Measurements from ENCODE around the gene TNKS1BP1.

TNKS1BP1 gene

DNA sequence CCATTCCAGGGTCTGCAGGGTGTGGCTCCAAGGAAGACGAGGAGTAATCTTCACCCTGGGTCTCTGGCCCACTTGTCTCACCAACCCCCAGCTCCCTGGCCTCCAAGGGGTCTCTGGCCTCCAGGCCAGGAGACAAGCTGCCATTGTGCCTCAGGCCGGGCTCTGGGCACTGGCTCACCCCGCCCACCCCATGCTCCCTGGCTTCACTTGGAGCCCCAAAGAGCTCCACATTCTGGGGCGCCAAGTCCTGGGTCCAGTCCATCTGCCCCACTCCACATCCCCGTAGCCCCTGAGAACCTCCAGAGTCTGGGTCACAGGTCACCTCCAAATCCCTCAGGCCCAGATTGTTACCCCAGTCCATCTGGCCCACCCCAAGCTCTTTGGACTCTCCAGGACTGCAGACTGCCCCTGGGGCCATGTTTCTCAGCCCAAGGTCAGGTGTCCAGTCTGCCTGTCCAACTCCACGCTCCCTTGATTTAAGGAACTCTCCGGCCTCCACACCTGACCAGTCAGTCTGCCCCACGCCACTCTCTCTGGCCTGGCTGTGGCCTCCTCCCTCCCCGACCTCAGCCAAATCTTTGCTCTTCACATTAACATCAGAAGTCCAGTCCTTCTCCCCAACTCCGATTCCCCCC, 16.2 kb downstream of the TNKS1BP1 start:
- Histone ChIP-seq H3K27me3 (ENCODE audit: insufficient read depth, low read length, poor library complexity) (no peaks in the 10 kb centered on the region), H3K4me1 (ENCODE audit: insufficient read depth, low read length) (peaks cover 17% of the 10 kb centered on the region), H3K9me3 (ENCODE audit: insufficient read depth, low read length, severe bottlenecking) (no peaks in the 10 kb centered on the region), H3K4me2 (ENCODE audit: insufficient read depth, low read length) (no peak overlapping the region), H3K9ac (ENCODE audit: low read depth, low read length) (no peak overlapping the region), H2AFZ (ENCODE audit: low read depth, low read length) (no peak overlapping the region), H4K20me1 (ENCODE audit: insufficient read depth, low read length) (no peaks in the 10 kb centered on the region; the same call in 1 of the 2 replicates), H3K27ac (ENCODE audit: low read length) (no peak overlapping the region), H3K36me3 (ENCODE audit: insufficient read depth, low read length) (peaks cover 22% of the 10 kb centered on the region), H3K4me3 (ENCODE audit: low read depth in 1 of 2, low read length in 2 of 2) (no peak overlapping the region), H3K79me2 (ENCODE audit: insufficient read depth, low read length) (no peaks in the 10 kb centered on the region)
- no peak for TF ChIP-seq EZH2 (IDR thresholded peaks at IDR 0.05; ENCODE audit: borderline replicate concordance, low read depth, low read length, severe bottlenecking)
- TF ChIP-seq, protein P1, sequence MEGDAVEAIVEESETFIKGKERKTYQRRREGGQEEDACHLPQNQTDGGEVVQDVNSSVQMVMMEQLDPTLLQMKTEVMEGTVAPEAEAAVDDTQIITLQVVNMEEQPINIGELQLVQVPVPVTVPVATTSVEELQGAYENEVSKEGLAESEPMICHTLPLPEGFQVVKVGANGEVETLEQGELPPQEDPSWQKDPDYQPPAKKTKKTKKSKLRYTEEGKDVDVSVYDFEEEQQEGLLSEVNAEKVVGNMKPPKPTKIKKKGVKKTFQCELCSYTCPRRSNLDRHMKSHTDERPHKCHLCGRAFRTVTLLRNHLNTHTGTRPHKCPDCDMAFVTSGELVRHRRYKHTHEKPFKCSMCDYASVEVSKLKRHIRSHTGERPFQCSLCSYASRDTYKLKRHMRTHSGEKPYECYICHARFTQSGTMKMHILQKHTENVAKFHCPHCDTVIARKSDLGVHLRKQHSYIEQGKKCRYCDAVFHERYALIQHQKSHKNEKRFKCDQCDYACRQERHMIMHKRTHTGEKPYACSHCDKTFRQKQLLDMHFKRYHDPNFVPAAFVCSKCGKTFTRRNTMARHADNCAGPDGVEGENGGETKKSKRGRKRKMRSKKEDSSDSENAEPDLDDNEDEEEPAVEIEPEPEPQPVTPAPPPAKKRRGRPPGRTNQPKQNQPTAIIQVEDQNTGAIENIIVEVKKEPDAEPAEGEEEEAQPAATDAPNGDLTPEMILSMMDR (IDR thresholded peaks at IDR 0.05; ENCODE audit: borderline replicate concordance, extremely low read depth, low read length, poor library complexity, severe bottlenecking) = no peak
- ATAC-seq (ENCODE audit: insufficient read depth, low read depth) (no peak), DNase-seq (no peak)

DNA sequence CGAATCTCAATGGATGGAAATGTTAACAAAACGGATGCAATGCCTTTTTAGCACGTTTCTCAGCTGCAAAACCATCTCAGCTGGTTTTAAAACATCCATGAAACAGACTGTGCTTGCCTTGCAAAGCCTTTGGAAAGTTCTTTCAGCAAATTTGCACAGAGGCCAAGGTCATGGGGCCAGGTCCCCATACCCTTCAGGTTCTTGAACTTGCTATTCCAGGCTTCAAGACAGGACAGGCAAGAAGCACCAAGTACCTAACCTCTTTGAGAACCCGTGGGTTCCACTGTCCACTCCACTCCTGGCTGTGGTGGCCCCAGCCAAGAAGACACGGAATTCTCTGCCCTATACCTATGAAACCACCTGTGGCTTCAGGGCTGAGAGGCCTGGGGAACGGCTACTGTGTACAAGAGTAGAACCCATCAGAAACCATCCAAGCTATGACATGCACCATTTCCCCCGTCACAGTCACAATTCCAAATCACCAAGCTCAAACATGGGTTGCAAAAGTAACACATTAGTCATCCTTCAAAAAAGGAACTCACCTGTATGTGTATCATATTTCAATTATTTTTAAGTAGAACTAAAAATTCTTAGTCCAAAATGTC, 17.0 kb downstream of the TNKS1BP1 start:
- peaks cover 20% of the 10 kb centered on the region for H3K36me3 ChIP-seq (ENCODE audit: insufficient read depth, low read length)

DNA sequence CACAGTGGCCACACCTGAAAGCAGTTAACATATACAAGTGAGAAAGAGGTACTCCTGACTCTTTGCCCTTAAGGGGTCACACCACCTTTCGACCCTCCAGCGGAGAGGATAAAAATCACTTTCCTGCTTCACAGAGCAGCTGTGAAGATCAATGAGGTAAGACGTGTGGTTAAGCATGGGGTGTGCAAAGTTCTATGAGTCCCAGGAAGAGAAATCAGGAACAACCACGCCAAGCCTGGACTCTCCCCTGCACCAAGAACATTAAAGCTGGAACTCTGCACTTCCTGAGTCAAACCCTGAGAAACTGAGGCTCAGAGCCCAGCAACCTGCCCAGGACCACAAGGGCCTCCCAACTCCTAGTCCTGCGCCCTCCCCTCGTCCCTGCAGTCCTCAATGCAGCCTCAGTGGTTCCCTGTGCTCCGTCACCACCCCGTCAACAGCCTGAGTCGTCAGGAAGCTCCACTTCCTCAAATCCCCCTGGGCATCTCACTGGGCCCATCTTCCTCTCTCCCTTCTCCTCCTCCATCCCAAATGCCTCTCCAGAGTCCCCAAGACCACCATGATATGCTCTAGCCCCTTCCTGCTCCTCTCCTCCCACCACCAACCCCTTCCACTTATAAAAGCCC, 17.7 kb downstream of the TNKS1BP1 start:
- ATAC-seq (ENCODE audit: insufficient read depth, low read depth) = no peak

More for the DNA sequence above, 17.0 kb downstream of the TNKS1BP1 start:
- TF ChIP-seq EZH2 (IDR thresholded peaks at IDR 0.05; ENCODE audit: borderline replicate concordance, low read depth, low read length, severe bottlenecking) = no peak
- TF ChIP-seq, protein P1 (IDR thresholded peaks at IDR 0.05; ENCODE audit: borderline replicate concordance, extremely low read depth, low read length, poor library complexity, severe bottlenecking) = no peak
- no peak overlapping the region for H3K27ac ChIP-seq (ENCODE audit: low read length)
- no peaks in the 10 kb centered on the region for H3K27me3 ChIP-seq (ENCODE audit: insufficient read depth, low read length, poor library complexity)
- H3K9ac ChIP-seq (ENCODE audit: low read depth, low read length) = no peak overlapping the region
- no peak overlapping the region for H2AFZ ChIP-seq (ENCODE audit: low read depth, low read length)
- no peaks in the 10 kb centered on the region for H3K9me3 ChIP-seq (ENCODE audit: insufficient read depth, low read length, severe bottlenecking)
- ATAC-seq (ENCODE audit: insufficient read depth, low read depth) (no peak), DNase-seq (no peak)
- no peak overlapping the region for H3K4me2 ChIP-seq (ENCODE audit: insufficient read depth, low read length)
- H3K4me1 ChIP-seq (ENCODE audit: insufficient read depth, low read length) = peaks cover 17% of the 10 kb centered on the region
- H3K79me2 ChIP-seq (ENCODE audit: insufficient read depth, low read length) = no peaks in the 10 kb centered on the region
- H4K20me1 ChIP-seq (ENCODE audit: insufficient read depth, low read length) = no peaks in the 10 kb centered on the region; the same call in 1 of the 2 replicates
- H3K4me3 ChIP-seq (ENCODE audit: low read depth in 1 of 2, low read length in 2 of 2) = no peak overlapping the region

More for the DNA sequence above, 17.7 kb downstream of the TNKS1BP1 start:
- no peak overlapping the region for H2AFZ ChIP-seq (ENCODE audit: low read depth, low read length)
- peaks cover 15% of the 10 kb centered on the region for H3K4me1 ChIP-seq (ENCODE audit: insufficient read depth, low read length)
- H3K27me3 ChIP-seq (ENCODE audit: insufficient read depth, low read length, poor library complexity) = no peaks in the 10 kb centered on the region
- no peak overlapping the region for H3K27ac ChIP-seq (ENCODE audit: low read length)
- H3K4me3 ChIP-seq (ENCODE audit: low read depth in 1 of 2, low read length in 2 of 2) = no peak overlapping the region
- no peak overlapping the region for H3K4me2 ChIP-seq (ENCODE audit: insufficient read depth, low read length)
- H3K9ac ChIP-seq (ENCODE audit: low read depth, low read length) = no peak overlapping the region
- H4K20me1 ChIP-seq (ENCODE audit: insufficient read depth, low read length) = no peaks in the 10 kb centered on the region; the same call in 1 of the 2 replicates
- TF ChIP-seq, protein P1 (IDR thresholded peaks at IDR 0.05; ENCODE audit: borderline replicate concordance, extremely low read depth, low read length, poor library complexity, severe bottlenecking) = no peak
- no peak for TF ChIP-seq EZH2 (IDR thresholded peaks at IDR 0.05; ENCODE audit: borderline replicate concordance, low read depth, low read length, severe bottlenecking)
- no peak for DNase-seq
- peaks cover 24% of the 10 kb centered on the region for H3K36me3 ChIP-seq (ENCODE audit: insufficient read depth, low read length)
- no peaks in the 10 kb centered on the region for H3K79me2 ChIP-seq (ENCODE audit: insufficient read depth, low read length)
- no peaks in the 10 kb centered on the region for H3K9me3 ChIP-seq (ENCODE audit: insufficient read depth, low read length, severe bottlenecking)

Data from DND-41 (cell line).